HG03039 (cell line): ENCODE measurements around the gene CHST12.

Experiments used
- ATAC-seq: cut with Tn5 transposase; IDR thresholded peaks from one replicate; pipeline ENCODE4 v1.9.1; 2021; ENCODE audit warnings: mild to moderate bottlenecking, moderate library complexity; ENCODE audit not compliant: unreplicated experiment

Gene CHST12

GRCh38 chr7:2477447-2478398, 74.3 kb downstream of the CHST12 start:
- no peak for ATAC-seq

- no peak for ATAC-seq
These were observed 75.0 kb downstream of the CHST12 start for GRCh38 chr7:2478399-2478785.

DNA sequence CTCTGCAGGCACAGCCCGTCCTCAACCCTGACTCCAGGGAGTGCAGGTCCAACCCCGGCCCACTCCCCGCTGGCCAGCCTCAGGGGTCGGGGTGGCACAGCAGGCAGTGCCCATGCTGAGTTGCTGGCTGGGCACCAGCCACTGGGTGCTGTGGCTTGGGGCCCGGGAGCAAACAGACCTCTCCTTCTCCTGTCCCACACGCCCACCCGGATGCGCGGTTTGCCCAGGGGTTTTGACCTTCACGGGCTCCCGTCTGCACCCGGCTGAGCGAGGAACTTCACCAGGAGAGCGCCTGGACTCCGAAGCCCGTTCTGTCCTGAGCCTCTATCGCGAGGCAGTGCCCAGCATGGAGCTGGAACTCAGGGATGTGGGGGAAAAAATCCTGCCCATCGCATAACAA, 75.4 kb downstream of the CHST12 start:
- no peak for ATAC-seq

DNA sequence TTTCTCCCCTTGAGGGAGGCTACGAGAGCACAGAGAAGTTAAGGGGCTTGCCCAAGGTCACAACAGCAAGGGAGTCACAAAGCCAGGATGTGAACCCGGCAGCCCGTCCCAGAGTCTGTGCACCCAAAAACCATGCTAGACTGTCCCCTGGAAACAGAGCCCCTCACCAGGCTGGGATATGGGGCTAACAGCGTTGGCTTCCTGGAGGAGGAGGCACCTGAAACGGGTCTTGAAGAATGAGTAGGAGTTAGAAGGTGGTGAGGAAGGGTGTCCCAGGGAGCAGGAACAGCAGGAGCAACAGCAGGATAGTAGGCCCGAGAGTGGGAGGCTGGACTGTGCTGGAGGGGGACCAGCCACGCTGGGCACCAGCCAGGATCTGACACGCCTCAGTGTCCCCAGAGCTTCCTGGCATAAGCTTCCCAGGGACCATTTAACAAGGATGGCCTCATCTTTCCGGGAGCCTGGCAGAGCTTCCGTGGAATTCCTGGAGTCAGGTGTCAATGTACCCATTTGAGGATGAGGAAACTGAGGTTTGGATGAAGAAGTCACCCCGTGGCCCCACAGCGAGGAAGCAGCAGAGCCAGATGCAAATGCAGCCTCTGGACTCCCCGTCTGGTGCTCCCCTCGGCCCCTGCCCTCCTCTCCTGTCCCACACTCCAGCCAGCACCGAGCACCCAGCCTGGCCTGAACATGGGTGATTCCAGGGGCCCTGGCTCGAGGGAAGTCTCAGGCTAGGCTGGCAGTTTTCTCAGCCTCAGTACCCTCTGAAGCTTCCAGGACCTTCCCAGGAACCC, 76.1 kb downstream of the CHST12 start:
- ATAC-seq, result no peak

- no peak for ATAC-seq
These were observed 76.6 kb downstream of the CHST12 start for GRCh38 chr7:2480070-2480408.

DNA sequence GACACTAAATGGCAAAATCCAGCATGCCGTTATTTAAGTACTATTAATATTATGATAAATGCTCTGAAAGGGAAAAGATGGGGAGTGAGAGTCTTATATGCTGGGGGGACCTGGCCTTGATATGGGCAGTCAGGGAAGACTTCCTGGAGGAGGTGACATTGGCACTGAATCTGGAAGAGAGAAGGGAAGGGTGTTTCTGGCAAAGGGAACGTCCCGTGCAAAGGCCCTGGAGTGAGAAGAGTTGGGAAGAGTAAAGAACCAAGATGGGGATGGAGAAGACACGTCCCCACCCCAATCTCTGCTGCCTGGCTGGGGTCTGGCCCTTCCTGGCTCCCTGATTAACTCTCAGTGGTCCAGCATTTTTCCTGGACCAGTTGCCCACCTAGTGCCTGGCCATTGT, 77.8 kb downstream of the CHST12 start:
- ATAC-seq, result no peak

DNA sequence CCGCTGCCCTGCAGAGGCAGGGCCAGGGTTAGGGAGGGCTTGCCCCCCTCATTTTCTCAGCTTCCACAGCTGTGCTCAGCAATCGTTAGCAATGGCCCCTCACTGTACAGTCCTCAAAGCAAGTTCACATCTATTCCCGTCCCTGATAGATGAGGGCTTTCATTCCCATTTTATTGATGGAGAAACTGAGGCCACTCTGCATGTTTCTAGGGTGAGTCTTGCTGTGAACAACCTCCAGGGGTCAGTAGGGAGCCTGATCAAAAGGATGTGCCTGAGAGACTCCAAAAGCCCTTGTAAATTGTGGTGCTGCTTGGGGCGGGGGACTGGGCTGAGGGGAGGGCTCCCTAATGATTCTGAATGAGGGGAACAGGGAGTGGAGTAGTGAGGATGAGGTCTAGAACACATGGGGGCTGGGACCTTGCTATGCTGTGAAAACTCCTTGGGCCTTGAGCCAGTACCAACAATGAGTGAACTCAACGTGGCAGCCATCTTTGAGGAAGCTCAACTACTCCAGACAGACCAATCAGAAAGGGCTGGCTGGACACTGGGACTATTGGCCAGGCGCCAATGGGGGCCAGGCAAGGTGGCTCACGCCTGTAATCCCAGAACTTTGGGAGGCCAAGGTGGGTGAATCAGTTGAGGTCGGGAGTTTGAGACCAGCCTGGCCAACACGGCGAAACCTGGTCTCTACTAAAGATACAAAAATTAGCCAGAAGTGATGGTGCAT, 79.5 kb downstream of the CHST12 start:
- no peak for ATAC-seq

DNA sequence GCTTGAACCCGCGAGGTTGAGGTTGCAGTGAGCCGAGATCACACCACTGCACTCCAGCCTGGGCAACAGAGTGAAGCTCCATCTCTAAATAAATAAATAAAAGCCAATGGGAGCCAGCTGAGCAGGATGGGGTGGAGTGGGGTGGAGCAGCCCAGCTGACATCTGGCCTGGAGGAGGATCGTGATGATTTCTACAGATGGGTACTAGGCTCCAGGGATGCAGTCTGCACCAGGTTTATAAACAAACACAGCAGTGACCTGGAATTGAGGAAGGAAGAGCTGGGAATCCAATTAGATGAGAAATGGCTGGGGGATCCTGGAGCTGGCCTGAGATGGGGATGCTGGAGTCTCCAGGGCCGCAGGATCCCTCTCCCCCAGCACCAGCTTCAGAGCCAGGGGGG, 80.1 kb downstream of the CHST12 start:
- ATAC-seq, result no peak

DNA sequence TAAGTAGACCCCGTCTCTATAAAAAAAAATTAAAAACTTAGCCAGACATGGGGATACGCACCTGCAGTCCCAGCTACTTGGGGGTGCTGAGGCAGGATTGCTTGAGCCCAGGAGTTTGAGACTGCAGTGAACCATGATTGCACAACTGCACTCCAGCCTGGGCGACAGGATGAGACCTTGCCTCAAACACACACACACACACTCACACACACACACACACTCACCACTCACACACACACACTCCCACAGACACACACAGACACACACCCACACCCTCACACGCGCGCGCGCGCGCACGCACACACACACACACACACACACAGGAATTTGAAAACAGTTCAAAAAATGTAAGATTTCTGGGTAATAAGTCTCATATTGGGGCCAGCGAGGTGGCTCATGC, 81.5 kb downstream of the CHST12 start:
- no peak for ATAC-seq

- ATAC-seq, result no peak
These were observed 84.3 kb downstream of the CHST12 start for GRCh38 chr7:2487586-2488271.

DNA sequence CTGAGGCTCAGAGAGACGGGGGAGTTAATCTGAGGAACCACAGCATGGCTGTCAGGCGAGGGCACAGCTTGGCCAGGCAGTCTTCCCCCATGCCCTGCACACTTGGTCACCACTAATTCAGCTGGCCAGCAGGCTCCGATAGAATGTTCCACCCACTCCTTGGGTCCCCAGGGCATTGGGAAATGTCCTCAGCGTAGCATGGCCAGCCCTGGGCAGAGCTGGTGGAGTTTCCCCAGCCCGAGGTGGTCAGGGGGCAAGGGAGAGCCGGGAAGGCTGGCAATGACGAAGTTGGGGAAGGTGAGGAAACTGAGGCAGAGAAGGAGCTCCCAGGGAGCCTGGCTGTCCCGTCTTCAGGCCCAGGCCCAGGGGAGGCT, 84.8 kb downstream of the CHST12 start:
- ATAC-seq, result no peak

- ATAC-seq, result no peak
These were observed 85.3 kb downstream of the CHST12 start for GRCh38 chr7:2488681-2489080.

DNA sequence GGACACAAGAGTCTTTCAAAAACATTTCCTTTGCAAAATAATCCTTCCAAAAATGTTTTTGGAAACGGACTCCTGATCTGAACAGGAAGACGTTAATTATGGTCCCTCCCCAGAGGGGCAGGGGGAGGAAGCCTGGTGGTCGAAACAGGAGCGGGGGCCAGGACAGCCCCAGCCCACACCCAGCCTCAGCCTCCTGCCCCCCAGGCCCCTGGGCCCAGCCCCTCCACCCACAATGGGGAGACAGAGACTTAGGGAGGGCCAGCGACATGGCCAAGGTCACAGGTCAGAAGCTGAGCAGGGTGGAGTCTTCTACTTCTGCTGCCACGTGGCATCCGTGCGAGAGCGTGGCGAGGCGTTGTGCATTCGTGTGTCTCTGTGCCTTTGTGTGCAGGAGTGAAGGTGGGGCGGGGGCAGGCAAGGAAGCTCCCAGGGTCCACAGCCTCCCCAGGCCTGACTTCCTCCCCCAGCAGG, 86.8 kb downstream of the CHST12 start:
- ATAC-seq, result no peak

DNA sequence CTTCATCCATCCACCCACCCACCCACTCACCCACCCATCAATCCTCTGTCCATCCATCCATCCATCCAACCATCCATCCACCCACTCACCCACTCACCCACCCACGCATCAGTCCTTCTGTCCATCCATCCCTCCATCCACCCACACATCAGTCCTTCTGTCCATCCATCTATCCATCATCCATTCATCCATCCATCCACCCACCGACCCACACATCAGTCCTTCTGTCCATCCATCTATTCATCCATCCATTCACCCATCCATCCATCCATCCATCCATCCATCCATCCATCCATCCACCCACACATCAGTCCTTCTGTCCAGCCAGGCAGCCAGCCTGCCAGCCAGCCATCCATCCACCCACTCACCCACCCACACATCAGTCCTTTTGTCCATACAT, 88.6 kb downstream of the CHST12 start:
- no peak for ATAC-seq

GRCh38 chr7:2493205-2494164, 90.1 kb downstream of the CHST12 start:
- ATAC-seq, result no peak

- no peak for ATAC-seq
These were observed 91.0 kb downstream of the CHST12 start for GRCh38 chr7:2494191-2495130.

DNA sequence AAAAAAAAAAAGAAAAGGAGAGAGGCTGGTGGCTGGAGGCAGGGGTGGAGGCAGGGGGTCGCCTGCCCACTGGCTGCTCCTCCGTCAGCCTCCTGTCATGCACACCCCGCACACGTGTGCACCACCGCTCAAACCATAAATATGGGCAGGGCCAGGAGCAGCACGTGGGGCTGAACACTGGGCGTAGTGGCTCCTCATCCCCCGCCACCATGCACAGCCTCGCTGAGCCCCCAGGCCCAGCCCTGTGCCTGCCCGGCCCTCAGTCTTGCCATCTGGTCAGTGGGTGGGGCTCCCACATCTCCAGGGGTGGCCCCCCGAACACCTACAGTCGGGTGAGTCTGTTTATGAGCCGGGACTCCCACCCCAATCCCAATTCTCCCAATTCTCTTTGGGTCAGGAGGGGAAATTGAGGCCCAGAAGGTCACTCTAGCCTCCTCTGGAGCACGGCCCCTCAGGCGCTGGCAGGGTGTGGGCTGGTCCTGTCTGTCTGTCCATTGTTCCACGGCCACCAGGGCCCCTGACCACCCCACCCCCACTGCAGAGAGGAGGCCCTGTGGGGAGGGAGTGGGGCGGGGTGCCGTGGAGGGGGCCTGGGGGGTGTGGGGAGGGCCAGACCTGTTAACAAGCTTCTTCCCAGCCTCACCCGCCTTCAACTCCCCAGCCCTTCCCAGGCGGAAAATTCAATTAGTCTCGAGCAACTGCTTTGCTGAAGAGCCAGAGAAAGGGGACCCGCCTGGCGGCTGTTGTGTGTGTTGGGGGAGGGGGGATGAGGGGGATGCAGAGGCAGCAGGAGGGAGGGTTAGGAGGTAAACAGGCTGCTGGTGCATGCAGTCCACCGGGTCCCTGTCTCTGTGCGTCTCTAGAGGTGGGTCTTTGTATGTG, 92.2 kb downstream of the CHST12 start:
- no peak for ATAC-seq

GRCh38 chr7:2496375-2496774, 93.0 kb downstream of the CHST12 start:
- ATAC-seq, result no peak
